ENCODE measurements around the gene KCNMA1. TPM values are rescaled to one million over a fixed set of nuclear protein-coding genes. Genes with fewer than 3 reads are reported as not detected.

The KCNMA1 gene
- polyA plus RNA-seq, 1 of the 3 experiments (the other 2 are of a cell fraction), result 107 TPM

GRCh38 chr10:77360835-77361234, 276.8 kb downstream of the KCNMA1 start:
- H3K4me1 ChIP-seq (ENCODE audit: control insufficient read depth in 1 of 2, insufficient read depth in 2 of 2, low read depth in 1 of 2, low read length in 1 of 2), result peaks cover 4 to 23% of the 10 kb centered on the region in 2 experiments
- H3K27ac ChIP-seq (ENCODE audit: low read depth in 2 of 2, low read length in 1 of 2), result no peak overlapping the region
- POLR2A ChIA-PET, result no interaction called here

GRCh38 chr10:77359950-77360520, 277.6 kb downstream of the KCNMA1 start:
- peak overlapping the region in 1 of 2 experiments; percentile 19; a peak in 2 of 4 replicates for H3K27ac ChIP-seq (ENCODE audit: low read depth in 2 of 2, low read length in 1 of 2)
- WGBS (ENCODE audit: low lambda C conversion rate), result 92% methylated on average over 2 of the region's 2 CpGs

More at GRCh38 chr10:77360835-77361234, 276.8 kb downstream of the KCNMA1 start:
- H3K4me3 ChIP-seq (ENCODE audit: low read depth in 2 of 2, low read length in 1 of 2), result no peak overlapping the region
- H3K79me2 ChIP-seq (ENCODE audit: insufficient read depth), result peaks cover 5% of the 10 kb centered on the region; the same call in 1 of the 2 replicates
- H2AFZ ChIP-seq (ENCODE audit: low read depth), result no peak overlapping the region
- WGBS (ENCODE audit: low lambda C conversion rate), result 97% methylated on average over 5 of the region's 5 CpGs
- H3K9me3 ChIP-seq, result no peaks in the 10 kb centered on the region
- no peaks in the 10 kb centered on the region for H3K9me2 ChIP-seq
- no peak overlapping the region for H3K9ac ChIP-seq
- no peak overlapping the region for H3K4me2 ChIP-seq
- peaks cover 0 to 3% of the 10 kb centered on the region in 2 experiments for H3K36me3 ChIP-seq (replicated peaks in 1 of 2; ENCODE audit: control insufficient read depth in 1 of 2, insufficient read depth in 2 of 2, low read length in 1 of 2)
- H3F3A ChIP-seq (replicated peaks; ENCODE audit: insufficient read depth), result peaks cover 28% of the 10 kb centered on the region
- H3K27me3 ChIP-seq (ENCODE audit: insufficient read depth), result no peaks in the 10 kb centered on the region
- DNase-seq, result no peak
- no peak for TF ChIP-seq SMC3 (IDR thresholded peaks at IDR 0.05; ENCODE audit: low read depth, low read length)
- no peaks in the 10 kb centered on the region for H4K20me1 ChIP-seq (ENCODE audit: insufficient read depth)
- CTCF ChIA-PET, result interaction anchor here (1.3 kb wide), 1 partner anchor 32 kb away, joined by 3 read pairs; no protein-coding TSS in a partner anchor

GRCh38 chr10:77359287-77359691, 278.3 kb downstream of the KCNMA1 start:
- Histone ChIP-seq H3K36me3 (replicated peaks in 1 of 2; ENCODE audit: control insufficient read depth in 1 of 2, insufficient read depth in 2 of 2, low read length in 1 of 2) (peaks cover 0 to 3% of the 10 kb centered on the region in 2 experiments), H3K4me1 (ENCODE audit: control insufficient read depth in 1 of 2, insufficient read depth in 2 of 2, low read depth in 1 of 2, low read length in 1 of 2) (peaks cover 4 to 23% of the 10 kb centered on the region in 2 experiments), H3K79me2 (ENCODE audit: insufficient read depth) (peaks cover 5% of the 10 kb centered on the region; the same call in 1 of the 2 replicates), H3K9ac (no peak overlapping the region), H3K9me3 (no peaks in the 10 kb centered on the region), H3K27me3 (ENCODE audit: insufficient read depth) (no peaks in the 10 kb centered on the region), H3K4me2 (no peak overlapping the region), H4K20me1 (ENCODE audit: insufficient read depth) (no peaks in the 10 kb centered on the region), H3K4me3 (ENCODE audit: low read depth in 2 of 2, low read length in 1 of 2) (no peak overlapping the region), H2AFZ (ENCODE audit: low read depth) (no peak overlapping the region), H3K9me2 (no peaks in the 10 kb centered on the region), H3K27ac (ENCODE audit: low read depth in 2 of 2, low read length in 1 of 2) (peak overlapping the region in 1 of 2 experiments; percentile 97; a peak in 2 of 4 replicates), H3F3A (replicated peaks; ENCODE audit: insufficient read depth) (peaks cover 34% of the 10 kb centered on the region)
- CTCF ChIA-PET, result no interaction called here
- TF ChIP-seq FOXJ3 (CRISPR knock-in tag; IDR thresholded peaks at IDR 0.05), result no peak
- TF ChIP-seq GATA2 (CRISPR knock-in tag; IDR thresholded peaks at IDR 0.05), result no peak
- TF ChIP-seq USF2 (IDR thresholded peaks at IDR 0.05; ENCODE audit: borderline replicate concordance, low read depth, low read length), result no peak
- no peak for TF ChIP-seq PBX3 (IDR thresholded peaks at IDR 0.05)
- no peak for DNase-seq
- POLR2A ChIA-PET, result no interaction called here
- 98% methylated on average over 9 of the region's 9 CpGs for WGBS (ENCODE audit: low lambda C conversion rate)

More at GRCh38 chr10:77359950-77360520, 277.6 kb downstream of the KCNMA1 start:
- H3K9ac ChIP-seq, result no peak overlapping the region
- H3K9me2 ChIP-seq, result no peaks in the 10 kb centered on the region
- no peaks in the 10 kb centered on the region for H4K20me1 ChIP-seq (ENCODE audit: insufficient read depth)
- no peaks in the 10 kb centered on the region for H3K9me3 ChIP-seq
- H2AFZ ChIP-seq (ENCODE audit: low read depth), result no peak overlapping the region
- no peak for DNase-seq
- H3K4me2 ChIP-seq, result no peak overlapping the region
- POLR2A ChIA-PET, result no interaction called here
- peaks cover 4 to 23% of the 10 kb centered on the region in 2 experiments for H3K4me1 ChIP-seq (ENCODE audit: control insufficient read depth in 1 of 2, insufficient read depth in 2 of 2, low read depth in 1 of 2, low read length in 1 of 2)
- peaks cover 5% of the 10 kb centered on the region; the same call in 1 of the 2 replicates for H3K79me2 ChIP-seq (ENCODE audit: insufficient read depth)
- CTCF ChIA-PET, result interaction anchor here (1.0 kb wide), 1 partner anchor 21 kb away, joined by 3 read pairs; no protein-coding TSS in a partner anchor
- H3K4me3 ChIP-seq (ENCODE audit: low read depth in 2 of 2, low read length in 1 of 2), result no peak overlapping the region
- TF ChIP-seq TCF12 (IDR thresholded peaks at IDR 0.05) (peak; percentile 24; the same call in 1 of the 2 replicates), NFIC (IDR thresholded peaks at IDR 0.05; ENCODE audit: borderline replicate concordance) (no peak), PBX3 (IDR thresholded peaks at IDR 0.05) (0 out of 2 replicates have a peak, but pooled peaks have one; percentile 28)
- H3K27me3 ChIP-seq (ENCODE audit: insufficient read depth), result no peaks in the 10 kb centered on the region
- peaks cover 34% of the 10 kb centered on the region for H3F3A ChIP-seq (replicated peaks; ENCODE audit: insufficient read depth)
- peaks cover 0 to 3% of the 10 kb centered on the region in 2 experiments for H3K36me3 ChIP-seq (replicated peaks in 1 of 2; ENCODE audit: control insufficient read depth in 1 of 2, insufficient read depth in 2 of 2, low read length in 1 of 2)

Measured in SK-N-SH (cell line).